HepG2 (cell line): ENCODE results near the gene CCDC34. TPM values are rescaled to one million over a fixed set of nuclear protein-coding genes. Genes with fewer than 3 reads are reported as not detected.

Experiments
- ATAC-seq: fragments of 200-7000 bp; cut with Tn5 transposase; 3 replicates; pipeline ENCODE4 v1.9.1; 2020; ENCODE audit warnings: mild to moderate bottlenecking, moderate library complexity
- BruUV-seq: library from RNA; stranded (reverse); fragments of 400-500 nt; replicated peaks from 2 replicates; lab custom pipeline; 2021; lab: Mats Ljungman, UMichigan
- CTCF ChIA-PET: fragments of 300-600 bp; formaldehyde crosslinking; extraction: SDS; loops from one replicate; lab custom pipeline; 2021; ENCODE audit warnings: low total read pairs, inconsistent platforms, low intra/inter-chr PET ratio; lab: Yijun Ruan, JAX
- POLR2A ChIA-PET: fragments of 350-600 bp; sonication (Branson Sonifier 250); formaldehyde crosslinking; loops from one replicate; lab custom pipeline; 2020; ENCODE audit warnings: antibody characterized with exemption, inconsistent platforms; lab: Yijun Ruan, JAX
- DNase-seq: peaks from one replicate; pipeline ENCODE4 v3.0.0-alpha.2; 2015; ENCODE audit warnings: low spot score
- FAIRE-seq: peaks from 3 replicates; lab custom pipeline; 2011; peaks lifted over from hg19 to GRCh38; lab: Jason Lieb, UNC
- H2AFZ ChIP-seq: one replicate; pipeline ENCODE4 v1.6.1; 2011; ENCODE audit warnings: low read length, inconsistent platforms
- H3K27ac ChIP-seq: fragments of 300-600 bp; 3 replicates; pipeline ENCODE4 v1.8.0; 2011; ENCODE audit warnings: mixed run types, mild to moderate bottlenecking, mixed read lengths, low read length, inconsistent platforms; ENCODE audit not compliant: insufficient read depth; ENCODE audit errors: extremely low read length
- H3K27me3 ChIP-seq, 2 experiments: fragments of 200-600 bp in 1 of 2; 2 replicates in 1 of 2; 3 replicates in 1 of 2; pipeline versions ENCODE4 v1.6.0 to v1.8.0; 2011; ENCODE audit warnings: low read length in 2 of 2, mild to moderate bottlenecking in 2 of 2, moderate library complexity in 2 of 2, inconsistent platforms in 1 of 2; ENCODE audit not compliant: insufficient read depth in 2 of 2, control insufficient read depth in 1 of 2
- H3K36me3 ChIP-seq, 2 experiments: fragments of 200-600 bp in 1 of 2; replicated peaks in 1 of 2; 2 replicates in 1 of 2; 3 replicates in 1 of 2; pipeline versions ENCODE4 v1.5.1 to v1.8.0; 2011; ENCODE audit warnings: low read length in 2 of 2, inconsistent platforms in 1 of 2; ENCODE audit not compliant: insufficient read depth in 2 of 2, control insufficient read depth in 1 of 2
- H3K4me1 ChIP-seq: 2 replicates; pipeline ENCODE4 v1.5.1; 2012; ENCODE audit warnings: low read length, inconsistent platforms; ENCODE audit not compliant: insufficient read depth
- H3K4me2 ChIP-seq: 2 replicates; pipeline ENCODE4 v1.6.0; 2011; ENCODE audit warnings: low read depth, low read length, inconsistent platforms
- H3K4me3 ChIP-seq, 3 experiments: fragments of 200-600 bp in 1 of 3; sonication (generic), shearing (Covaris generic) in 1 of 3; replicated peaks in 1 of 3; 2 replicates each; pipeline ENCODE4 v1.5.1; 2011 to 2016; ENCODE audit warnings: low read length in 3 of 3, inconsistent platforms in 2 of 3, low read depth in 2 of 3, mild to moderate bottlenecking in 2 of 3, control low read depth in 1 of 3, mixed read lengths in 1 of 3; ENCODE audit not compliant: insufficient read depth in 1 of 3
- H3K79me2 ChIP-seq: one replicate; pipeline ENCODE4 v1.6.1; 2011; ENCODE audit warnings: low read length, inconsistent platforms; ENCODE audit not compliant: insufficient read depth
- H3K9ac ChIP-seq: 2 replicates; pipeline ENCODE4 v1.6.0; 2011; ENCODE audit warnings: mild to moderate bottlenecking, low read depth, low read length, inconsistent platforms; ENCODE audit not compliant: insufficient read depth
- H3K9me3 ChIP-seq: 2 replicates; pipeline ENCODE4 v1.5.1; 2012; ENCODE audit warnings: mild to moderate bottlenecking, low read length
- H4K20me1 ChIP-seq: 2 replicates; pipeline ENCODE4 v1.6.0; 2011; ENCODE audit warnings: inconsistent platforms, mild to moderate bottlenecking, low read length, moderate library complexity; ENCODE audit not compliant: insufficient read depth
- FOSL1 ChIP-seq: sonication (generic); formaldehyde crosslinking; IDR thresholded peaks from 2 replicates; pipeline ENCODE4 v1.9.0; 2021; ENCODE audit warnings: missing genetic modification reagents, borderline replicate concordance
- HNRNPH1 ChIP-seq: fragments of 200-400 bp; formaldehyde crosslinking; optimal IDR thresholded peaks from 2 replicates; pipeline ENCODE3; 2017; ENCODE audit warnings: mild to moderate bottlenecking, low read depth, low read length
- KLF11 ChIP-seq: IDR thresholded peaks from 2 replicates; pipeline ENCODE4 v1.6.1; 2016; ENCODE audit warnings: missing compliant biosample characterization
- KLF12 ChIP-seq: sonication (generic); formaldehyde crosslinking; IDR thresholded peaks from 2 replicates; pipeline ENCODE4 v1.4.0; 2020; ENCODE audit warnings: missing genetic modification reagents, borderline replicate concordance
- KLF15 ChIP-seq: sonication (generic); formaldehyde crosslinking; IDR thresholded peaks from 2 replicates; pipeline ENCODE4 v1.8.1; 2023; ENCODE audit warnings: borderline replicate concordance, mild to moderate bottlenecking, inconsistent platforms, missing genetic modification reagents, mixed read lengths
- LCORL ChIP-seq, 2 experiments: fragments of 450-650 bp in 1 of 2; sonication (generic) in 1 of 2; formaldehyde crosslinking in 1 of 2; IDR thresholded peaks; 2 replicates each; pipeline versions ENCODE4 v1.5.0 to v1.6.1; 2017 to 2020; ENCODE audit warnings: antibody characterized with exemption in 1 of 2, missing genetic modification reagents in 1 of 2
- MAFK ChIP-seq, 2 experiments: IDR thresholded peaks in 1 of 2; conservative IDR thresholded peaks in 1 of 2; 2 replicates each; pipeline ENCODE4 v1.6.1; 2011; ENCODE audit warnings: improper control_type of control experiment in 2 of 2, low read length in 2 of 2
- NFYB ChIP-seq: sonication (generic); formaldehyde crosslinking; IDR thresholded peaks from 2 replicates; pipeline ENCODE4 v1.4.0; 2020; ENCODE audit warnings: missing genetic modification reagents
- NFYC ChIP-seq: IDR thresholded peaks from 2 replicates; pipeline ENCODE4 v1.6.1; 2016; ENCODE audit warnings: missing genetic modification reagents, missing compliant biosample characterization
- POGZ ChIP-seq: sonication (generic); formaldehyde crosslinking; IDR thresholded peaks from 2 replicates; pipeline ENCODE4 v1.4.0; 2020; ENCODE audit warnings: mild to moderate bottlenecking, missing genetic modification reagents
- REL ChIP-seq: sonication (generic); formaldehyde crosslinking; conservative IDR thresholded peaks from 2 replicates; pipeline ENCODE4 v1.8.0; 2022; ENCODE audit warnings: mild to moderate bottlenecking, missing genetic modification reagents, moderate library complexity
- SMARCC2 ChIP-seq: fragments of 450-650 bp; IDR thresholded peaks from 2 replicates; pipeline ENCODE4 v1.6.1; 2017; ENCODE audit warnings: antibody characterized with exemption, mild to moderate bottlenecking
- TEF ChIP-seq: sonication (generic); formaldehyde crosslinking; IDR thresholded peaks from 2 replicates; pipeline ENCODE4 v1.5.0; 2020; ENCODE audit warnings: missing genetic modification reagents
- TOPORS ChIP-seq: sonication (generic); formaldehyde crosslinking; IDR thresholded peaks from 2 replicates; pipeline ENCODE4 v1.8.0; 2023; ENCODE audit warnings: mild to moderate bottlenecking, missing genetic modification reagents
- TRAFD1 ChIP-seq: sonication (generic); formaldehyde crosslinking; IDR thresholded peaks from 2 replicates; pipeline ENCODE4 v1.5.1; 2020; ENCODE audit warnings: missing genetic modification reagents, mild to moderate bottlenecking, borderline replicate concordance
- ZFYVE20 ChIP-seq: sonication (generic); formaldehyde crosslinking; IDR thresholded peaks from 2 replicates; pipeline ENCODE4 v1.8.0; 2023; ENCODE audit warnings: low read depth, mild to moderate bottlenecking, moderate library complexity, missing genetic modification reagents, borderline replicate concordance
- ZNF431 ChIP-seq: sonication (generic); formaldehyde crosslinking; IDR thresholded peaks from 2 replicates; pipeline ENCODE4 v1.9.0; 2022; ENCODE audit warnings: missing genetic modification reagents, low read depth, mild to moderate bottlenecking, borderline replicate concordance
- ZNF644 ChIP-seq: IDR thresholded peaks from 2 replicates; pipeline ENCODE4 v1.6.1; 2016; ENCODE audit warnings: low read depth
- ZNF704 ChIP-seq: sonication (generic); formaldehyde crosslinking; IDR thresholded peaks from 2 replicates; pipeline ENCODE4 v1.8.1; 2023; ENCODE audit warnings: mild to moderate bottlenecking, inconsistent platforms, moderate library complexity, missing genetic modification reagents, borderline replicate concordance
- ZNF737 ChIP-seq: sonication (generic); formaldehyde crosslinking; IDR thresholded peaks from 2 replicates; pipeline ENCODE4 v1.5.0; 2020; ENCODE audit warnings: missing genetic modification reagents, mild to moderate bottlenecking, borderline replicate concordance
- WGBS: methylation state at CpG from one replicate; pipeline ENCODE4 v1.1.6; 2017; ENCODE audit warnings: low lambda C conversion rate; 5-methylcytosine and 5-hydroxymethylcytosine counted together
- in situ Hi-C: cut with HindIII; loops from 2 replicates; pipeline ENCODE4 v1.10.0; 2017; ENCODE audit warnings: low pct_unique_long_range_greater_than_20kb; ENCODE audit not compliant: extremely low pct_ligation_motif_present
- intact Hi-C: fragments of 100-400 bp; cut with micrococcal nuclease; formaldehyde crosslinking; loops from one replicate; pipeline ENCODE4 v1.10.0; 2022; ENCODE audit not compliant: unreplicated experiment
- polyA plus RNA-seq, 8 experiments: library from polyadenylated mRNA; depleted of rRNA in 3 of 8; stranded (reverse) in 7 of 8; unstranded in 1 of 8; fragments of >200 nt; fragmentation: Illumina TruSeq in 4 of 8; extraction: Trizol in 4 of 8; gene quantifications; 2 replicates each; pipeline versions ENCODE4 v1.2.1 to v1.2.3, GENCODE V29; 2011 to 2016; ENCODE audit warnings: low read depth in 4 of 8, missing spikeins in 1 of 8, mixed read lengths in 1 of 8; ENCODE audit not compliant: insufficient read depth in 1 of 8
- total RNA-seq, 5 experiments: library from RNA; depleted of rRNA; stranded (reverse); fragments of >200 nt; fragmentation: Illumina TruSeq; extraction: Trizol; gene quantifications; 2 replicates each; pipeline ENCODE4 v1.2.3, GENCODE V29; 2016; ENCODE audit warnings: low read depth in 1 of 5

CCDC34 gene
- total and polyA plus RNA-seq, 2 of the 13 experiments (the other 11 are each of a cell fraction or from before 2014, with no cell fraction given) = 7.6 to 34.3 TPM

- TF ChIP-seq TRAFD1 (CRISPR knock-in tag) (no peak), MAFK (conservative IDR thresholded peaks at IDR 0.05 in 1 of 2, IDR thresholded peaks at IDR 0.05 in 1 of 2; ENCODE audit: low read length in 2 of 2) (no peak), KLF15 (CRISPR knock-in tag) (no peak), ZNF737 (no peak), TOPORS (CRISPR knock-in tag) (no peak)
These were observed 42.1 kb upstream of the CCDC34 start (continued) for GRCh38 chr11:27405134-27405533.

- Histone ChIP-seq H3K36me3 (peaks cover 1 to 14% of the 10 kb centered on the region in 2 experiments; a peak in 4 of 5 replicates), H3K4me3 (no peak overlapping the region), H3K27ac (no peak overlapping the region), H3K4me2 (no peak overlapping the region), H3K9ac (no peak overlapping the region), H3K27me3 (no peaks in the 10 kb centered on the region), H2AFZ (no peak overlapping the region), H4K20me1 (no peaks in the 10 kb centered on the region), H3K4me1 (peaks cover 78% of the 10 kb centered on the region), H3K79me2 (peaks cover 43% of the 10 kb centered on the region), H3K9me3 (no peaks in the 10 kb centered on the region)
- ChIA-PET CTCF (no interaction called here), POLR2A (no interaction called here)
- FAIRE-seq (peak; percentile 32), ATAC-seq (peak; percentile 41), DNase-seq (no peak)
- WGBS = 55% methylated on average over 2 of the region's 2 CpGs
- BruUV-seq = no TSS peak
- in situ Hi-C loops (no loop called here), intact Hi-C loops (no loop called here)
- TF ChIP-seq KLF11 (CRISPR knock-in tag) = no peak
- TF ChIP-seq NFYC = peak; percentile 44
- no peak for TF ChIP-seq ZNF431 (CRISPR knock-in tag)
- TF ChIP-seq SMARCC2 = no peak
- TF ChIP-seq REL (CRISPR knock-in tag) = no peak
- TF ChIP-seq TEF = no peak
- TF ChIP-seq NFYB (CRISPR knock-in tag) = peak; percentile 24; the same call in 1 of the 2 replicates
- no peak for TF ChIP-seq ZFYVE20
- TF ChIP-seq KLF12 (CRISPR knock-in tag) = no peak
- TF ChIP-seq LCORL (IDR thresholded peaks at IDR 0.05) = no peak
- 0 out of 2 replicates have a peak, but pooled peaks have one; percentile 18 for TF ChIP-seq LCORL (CRISPR knock-in tag; IDR thresholded peaks at IDR 0.05)
- TF ChIP-seq ZNF704 (CRISPR knock-in tag) = no peak
- 0 out of 2 replicates have a peak, but pooled peaks have one; percentile 24 for TF ChIP-seq POGZ (CRISPR knock-in tag)
- peak; percentile 76; the same call in 1 of the 2 replicates for TF ChIP-seq ZNF644 (CRISPR knock-in tag)
- TF ChIP-seq FOSL1 (CRISPR knock-in tag) = no peak
- TF ChIP-seq HNRNPH1 = no peak
These were observed 41.4 kb upstream of the CCDC34 start for GRCh38 chr11:27404427-27404826.
